ENCODE measurements around the gene RNASEH1.
A peak's percentile ranks its signal among the peaks of the same experiment; 100 is the strongest.
"Not testable (repeated sequence)": the region's sequence is repeated elsewhere in the genome, so short reads cannot be mapped to it uniquely, and the experiment has no call there.

RNASEH1 gene

DNA sequence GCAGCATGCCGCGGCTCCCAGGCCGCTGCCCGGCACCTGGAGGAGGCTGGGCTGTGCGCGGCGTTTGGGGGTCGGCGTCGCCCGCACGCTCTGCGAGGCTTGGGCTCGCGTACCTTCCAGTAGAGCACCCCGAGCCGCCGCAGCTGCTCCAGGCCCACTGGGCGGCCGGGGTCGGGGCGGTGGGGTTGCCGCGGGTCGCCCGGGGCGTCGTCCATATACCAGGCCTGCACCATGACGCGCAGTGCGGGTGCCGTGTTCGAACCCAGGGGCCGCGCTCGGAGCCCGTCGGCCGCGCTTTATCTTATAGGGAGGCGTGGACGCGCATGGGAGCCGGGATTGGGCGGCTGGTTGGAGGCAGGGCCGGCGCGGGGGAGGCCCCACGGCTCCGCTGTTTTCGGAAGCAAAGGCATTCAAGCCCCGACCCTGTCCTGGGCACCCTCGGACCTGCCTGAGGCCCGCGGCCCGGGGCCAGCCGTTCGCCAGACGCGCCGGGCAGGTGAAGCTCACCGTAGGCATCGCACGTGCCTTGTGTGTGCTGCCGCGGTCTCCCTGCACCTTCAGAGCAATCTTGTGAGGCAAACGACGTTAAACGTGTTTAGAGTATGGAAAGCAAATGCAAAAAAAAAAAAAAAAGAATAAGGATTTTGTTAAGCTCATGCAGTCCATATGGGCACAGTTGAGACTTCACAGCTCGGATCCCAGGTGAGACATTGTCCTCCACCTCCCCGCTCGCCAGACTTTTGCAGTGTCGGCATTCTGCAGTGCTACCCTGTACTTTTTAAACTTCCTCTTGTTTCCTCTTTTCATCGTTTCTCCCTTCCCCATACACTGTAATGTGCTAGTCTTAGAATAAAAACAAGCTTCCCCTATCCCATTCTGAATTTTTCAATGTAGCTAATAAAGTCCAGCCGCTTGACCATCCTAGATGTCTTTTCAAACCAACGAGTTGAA, 38.6 kb downstream of the RNASEH1 start, which contains the start of gene ADI1:
ADI1 (minus strand) TSS at position 277 of the 951 bp plus-strand sequence; CDS start at position 233, 44 bp downstream.
- no peaks in the 10 kb centered on the region for H3K36me3 ChIP-seq (ENCODE audit: control insufficient read depth, insufficient read depth, low read length)
- peaks cover 2% of the 10 kb centered on the region; the same call in 1 of the 2 replicates for H3K4me1 ChIP-seq (ENCODE audit: control insufficient read depth, insufficient read depth, low read length)
- no CpG with 5 or more reads among the region's 76 CpGs for WGBS (ENCODE audit: insufficient coverage, insufficient read length)
- peak within 1 kb of the TSS; percentile 51; the same call in 1 of the 2 replicates for H3K4me3 ChIP-seq (ENCODE audit: low read length)
- no peaks in the 10 kb centered on the region for H3K9me3 ChIP-seq (ENCODE audit: control insufficient read depth, insufficient read depth, low read length)
- no peaks in the 10 kb centered on the region for H3K27me3 ChIP-seq (ENCODE audit: control insufficient read depth, insufficient read depth, low read length)
- no peak within 1 kb of the TSS for H3K27ac ChIP-seq (ENCODE audit: low read length)
- no peak for DNase-seq (ENCODE audit: low read depth, low spot score)

DNA sequence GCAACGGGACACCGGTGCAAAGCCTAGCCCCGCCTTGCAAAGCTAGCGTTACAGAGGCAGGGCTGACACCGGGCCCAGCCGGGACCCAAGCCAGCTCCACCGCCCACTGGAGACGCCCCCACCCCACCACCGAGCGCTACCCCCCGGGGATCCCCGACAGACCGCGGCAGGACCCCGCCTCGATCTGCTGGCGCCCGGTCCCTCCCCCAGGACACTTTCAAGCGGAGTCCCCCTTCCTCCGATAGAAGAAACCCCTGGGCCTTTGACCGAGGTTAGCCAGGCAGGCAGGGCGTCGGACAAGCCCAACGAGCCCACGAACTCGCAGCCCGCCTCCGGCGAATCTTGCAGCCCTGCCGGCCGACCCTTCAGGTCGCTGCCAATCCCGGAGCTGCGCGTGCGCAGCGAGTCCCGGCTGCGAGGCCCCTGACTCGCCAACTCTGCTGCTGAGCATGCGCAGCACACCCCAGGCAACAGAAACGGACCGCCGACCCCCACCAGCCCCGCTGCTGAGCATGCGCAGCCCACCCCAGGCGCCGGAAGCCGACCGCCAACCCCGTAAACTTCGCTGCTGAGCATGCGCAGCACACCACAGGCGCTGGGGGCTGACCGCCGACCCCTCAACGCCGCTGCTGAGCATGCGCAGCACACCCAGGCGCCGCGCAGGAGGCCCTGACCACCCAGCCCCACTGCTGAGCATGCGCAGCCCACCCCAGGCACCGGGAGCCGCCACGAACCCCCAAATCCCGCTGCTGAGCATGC, 39.5 kb downstream of the RNASEH1 start:
- H3K9me3 ChIP-seq (ENCODE audit: control insufficient read depth, insufficient read depth, low read length), result no peaks in the 10 kb centered on the region

GRCh38 chr2:3517948-3518495, 40.1 kb downstream of the RNASEH1 start:
- H3K36me3 ChIP-seq (ENCODE audit: control insufficient read depth, insufficient read depth, low read length), result no peaks in the 10 kb centered on the region
- no peaks in the 10 kb centered on the region for H3K9me3 ChIP-seq (ENCODE audit: control insufficient read depth, insufficient read depth, low read length)
- H3K27ac ChIP-seq (ENCODE audit: low read length), result no peak overlapping the region
- peaks cover 2% of the 10 kb centered on the region; the same call in 1 of the 2 replicates for H3K4me1 ChIP-seq (ENCODE audit: control insufficient read depth, insufficient read depth, low read length)
- peak overlapping the region; percentile 51; the same call in 1 of the 2 replicates for H3K4me3 ChIP-seq (ENCODE audit: low read length)
- no CpG with 5 or more reads among the region's 3 CpGs for WGBS (ENCODE audit: insufficient coverage, insufficient read length)
- H3K27me3 ChIP-seq (ENCODE audit: control insufficient read depth, insufficient read depth, low read length), result no peaks in the 10 kb centered on the region
- no peak for DNase-seq (ENCODE audit: low read depth, low spot score)

More for the DNA sequence above, 39.5 kb downstream of the RNASEH1 start:
- Histone ChIP-seq H3K4me1 (ENCODE audit: control insufficient read depth, insufficient read depth, low read length) (peaks cover 2% of the 10 kb centered on the region; the same call in 1 of the 2 replicates), H3K27ac (ENCODE audit: low read length) (no peak overlapping the region), H3K4me3 (ENCODE audit: low read length) (peak overlapping the region; percentile 51; the same call in 1 of the 2 replicates), H3K36me3 (ENCODE audit: control insufficient read depth, insufficient read depth, low read length) (no peaks in the 10 kb centered on the region), H3K27me3 (ENCODE audit: control insufficient read depth, insufficient read depth, low read length) (no peaks in the 10 kb centered on the region)
- DNase-seq (ENCODE audit: low read depth, low spot score), result peak; percentile 97
- no CpG with 5 or more reads among the region's 67 CpGs for WGBS (ENCODE audit: insufficient coverage, insufficient read length)

DNA sequence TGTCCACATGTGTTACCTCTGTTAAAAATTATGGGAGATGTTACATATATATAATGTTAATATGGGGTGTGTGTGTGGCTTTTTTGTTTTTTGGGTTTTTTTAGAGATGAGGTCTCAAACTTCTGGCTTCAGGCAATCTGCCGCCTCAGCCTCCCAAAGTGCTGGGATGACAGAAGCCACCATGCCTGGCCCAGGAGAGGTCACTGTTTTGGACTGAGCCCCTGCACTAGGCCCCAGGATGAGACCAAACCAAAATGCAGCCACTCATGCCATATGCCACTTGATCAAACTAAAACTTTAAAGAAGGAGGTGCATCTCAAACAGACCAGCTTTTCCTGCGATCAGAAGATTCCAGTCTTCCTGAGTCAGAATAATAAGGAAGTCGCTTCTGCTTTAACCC, 41.3 kb downstream of the RNASEH1 start:
- no CpG with 5 or more reads among the region's 3 CpGs for WGBS (ENCODE audit: insufficient coverage, insufficient read length)
- no peak for DNase-seq (ENCODE audit: low read depth, low spot score)
- no peaks in the 10 kb centered on the region for H3K27me3 ChIP-seq (ENCODE audit: control insufficient read depth, insufficient read depth, low read length)

DNA sequence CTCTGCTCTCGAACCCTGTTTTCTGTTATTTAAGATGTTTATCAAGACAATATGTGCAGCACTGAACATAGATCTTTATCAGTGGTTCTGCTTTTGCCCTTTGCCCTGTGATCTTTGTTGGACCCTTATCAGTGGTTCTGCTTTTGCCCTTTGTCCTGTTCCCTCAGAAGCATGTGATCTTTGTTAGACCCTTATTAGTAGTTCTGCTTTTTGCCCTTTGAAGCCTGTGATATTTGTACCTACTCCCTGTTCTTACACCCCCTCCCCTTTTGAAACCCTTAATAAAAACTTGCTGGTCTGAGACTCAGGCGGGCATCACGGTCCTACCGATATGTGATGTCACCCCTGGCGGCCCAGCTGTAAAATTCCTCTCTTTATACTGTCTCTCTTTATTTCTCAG, 42.7 kb downstream of the RNASEH1 start:
- not testable (repeated sequence) for H3K27ac ChIP-seq (ENCODE audit: low read length); H3K27me3 ChIP-seq (ENCODE audit: control insufficient read depth, insufficient read depth, low read length); H3K4me1 ChIP-seq (ENCODE audit: control insufficient read depth, insufficient read depth, low read length); DNase-seq (ENCODE audit: low read depth, low spot score); H3K36me3 ChIP-seq (ENCODE audit: control insufficient read depth, insufficient read depth, low read length); H3K4me3 ChIP-seq (ENCODE audit: low read length); H3K9me3 ChIP-seq (ENCODE audit: control insufficient read depth, insufficient read depth, low read length)
- WGBS (ENCODE audit: insufficient coverage, insufficient read length), result no CpG with 5 or more reads among the region's 5 CpGs

More for the DNA sequence above, 41.3 kb downstream of the RNASEH1 start:
- no peak overlapping the region for H3K27ac ChIP-seq (ENCODE audit: low read length)
- peaks cover 2% of the 10 kb centered on the region; the same call in 1 of the 2 replicates for H3K4me1 ChIP-seq (ENCODE audit: control insufficient read depth, insufficient read depth, low read length)
- H3K4me3 ChIP-seq (ENCODE audit: low read length), result no peak overlapping the region
- no peaks in the 10 kb centered on the region; the same call in 1 of the 2 replicates for H3K36me3 ChIP-seq (ENCODE audit: control insufficient read depth, insufficient read depth, low read length)
- H3K9me3 ChIP-seq (ENCODE audit: control insufficient read depth, insufficient read depth, low read length), result no peaks in the 10 kb centered on the region

- H3K4me3 ChIP-seq (ENCODE audit: low read length), result no peak overlapping the region
- H3K27me3 ChIP-seq (ENCODE audit: control insufficient read depth, insufficient read depth, low read length), result no peaks in the 10 kb centered on the region
- H3K9me3 ChIP-seq (ENCODE audit: control insufficient read depth, insufficient read depth, low read length), result no peaks in the 10 kb centered on the region
- DNase-seq (ENCODE audit: low read depth, low spot score), result no peak
- H3K4me1 ChIP-seq (ENCODE audit: control insufficient read depth, insufficient read depth, low read length), result no peaks in the 10 kb centered on the region
- no CpG with 5 or more reads among the region's 3 CpGs for WGBS (ENCODE audit: insufficient coverage, insufficient read length)
- no peaks in the 10 kb centered on the region; the same call in 1 of the 2 replicates for H3K36me3 ChIP-seq (ENCODE audit: control insufficient read depth, insufficient read depth, low read length)
- no peak overlapping the region for H3K27ac ChIP-seq (ENCODE audit: low read length)
Observed at GRCh38 chr2:3513026-3513810, 44.9 kb downstream of the RNASEH1 start.

GRCh38 chr2:3512086-3512485, 46.0 kb downstream of the RNASEH1 start:
- no peaks in the 10 kb centered on the region for H3K4me1 ChIP-seq (ENCODE audit: control insufficient read depth, insufficient read depth, low read length)
- no peaks in the 10 kb centered on the region; the same call in 1 of the 2 replicates for H3K36me3 ChIP-seq (ENCODE audit: control insufficient read depth, insufficient read depth, low read length)
- no peak for DNase-seq (ENCODE audit: low read depth, low spot score)
- no peaks in the 10 kb centered on the region for H3K9me3 ChIP-seq (ENCODE audit: control insufficient read depth, insufficient read depth, low read length)
- WGBS (ENCODE audit: insufficient coverage, insufficient read length), result no CpG with 5 or more reads among the region's 2 CpGs
- no peak overlapping the region for H3K4me3 ChIP-seq (ENCODE audit: low read length)
- no peaks in the 10 kb centered on the region for H3K27me3 ChIP-seq (ENCODE audit: control insufficient read depth, insufficient read depth, low read length)
- H3K27ac ChIP-seq (ENCODE audit: low read length), result no peak overlapping the region

DNA sequence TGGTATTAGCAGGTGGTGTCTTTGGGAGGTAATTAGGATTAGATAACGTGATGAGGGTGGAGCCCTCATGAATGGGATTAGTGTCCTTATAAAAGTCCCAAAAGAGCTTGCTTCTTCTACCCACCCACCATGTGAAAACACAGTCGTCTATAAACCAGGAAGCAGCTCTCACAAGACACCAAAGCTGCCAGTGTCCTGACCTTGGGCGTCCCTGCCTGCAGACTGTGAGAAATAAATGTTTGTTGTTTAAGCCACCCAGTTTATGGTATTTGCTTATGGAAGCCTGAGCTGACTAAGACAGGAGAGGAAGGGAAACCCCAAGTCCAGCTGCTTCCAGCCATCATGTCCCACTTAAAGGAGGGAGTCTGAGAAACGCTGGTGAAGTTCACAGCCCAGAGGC, 52.4 kb downstream of the RNASEH1 start:
- WGBS (ENCODE audit: insufficient coverage, insufficient read length), result no CpG with 5 or more reads among the region's 4 CpGs
- H3K4me3 ChIP-seq (ENCODE audit: low read length), result no peak overlapping the region
- no peaks in the 10 kb centered on the region for H3K9me3 ChIP-seq (ENCODE audit: control insufficient read depth, insufficient read depth, low read length)
- no peaks in the 10 kb centered on the region for H3K27me3 ChIP-seq (ENCODE audit: control insufficient read depth, insufficient read depth, low read length)
- H3K4me1 ChIP-seq (ENCODE audit: control insufficient read depth, insufficient read depth, low read length), result no peaks in the 10 kb centered on the region
- H3K27ac ChIP-seq (ENCODE audit: low read length), result no peak overlapping the region
- DNase-seq (ENCODE audit: low read depth, low spot score), result no peak
- H3K36me3 ChIP-seq (ENCODE audit: control insufficient read depth, insufficient read depth, low read length), result peaks cover under 1% of the 10 kb centered on the region; the same call in 1 of the 2 replicates

- H3K27me3 ChIP-seq (ENCODE audit: control insufficient read depth, insufficient read depth, low read length), result no peaks in the 10 kb centered on the region
- DNase-seq (ENCODE audit: low read depth, low spot score), result no peak
- no peaks in the 10 kb centered on the region for H3K4me1 ChIP-seq (ENCODE audit: control insufficient read depth, insufficient read depth, low read length)
- no peak overlapping the region for H3K4me3 ChIP-seq (ENCODE audit: low read length)
- no peak overlapping the region for H3K27ac ChIP-seq (ENCODE audit: low read length)
- no peaks in the 10 kb centered on the region for H3K9me3 ChIP-seq (ENCODE audit: control insufficient read depth, insufficient read depth, low read length)
- WGBS (ENCODE audit: insufficient coverage, insufficient read length), result no CpG with 5 or more reads among the region's 5 CpGs
- peaks cover 6% of the 10 kb centered on the region for H3K36me3 ChIP-seq (ENCODE audit: control insufficient read depth, insufficient read depth, low read length)
Observed at GRCh38 chr2:3504741-3505140, 53.4 kb downstream of the RNASEH1 start.

All from iPS DF 6.9 (cell line).